GM08714 (cell line): Measurements from ENCODE around the gene SDR42E2.
"Not testable (repeated sequence)": the region's sequence is repeated elsewhere in the genome, so short reads cannot be mapped to it uniquely, and the experiment has no call there.

Experiments used
- H3K4me3 ChIP-seq: fragments of 200-500 bp; sonication (Bioruptor generic); 2 replicates; pipeline ENCODE4 v1.5.1; 2014; ENCODE audit warnings: mild to moderate bottlenecking, low read length, inconsistent platforms
- ZNF274 ChIP-seq: IDR thresholded peaks from 2 replicates; pipeline ENCODE4 v1.6.1; 2012; ENCODE audit warnings: mild to moderate bottlenecking, low read depth, low read length

The SDR42E2 gene

DNA sequence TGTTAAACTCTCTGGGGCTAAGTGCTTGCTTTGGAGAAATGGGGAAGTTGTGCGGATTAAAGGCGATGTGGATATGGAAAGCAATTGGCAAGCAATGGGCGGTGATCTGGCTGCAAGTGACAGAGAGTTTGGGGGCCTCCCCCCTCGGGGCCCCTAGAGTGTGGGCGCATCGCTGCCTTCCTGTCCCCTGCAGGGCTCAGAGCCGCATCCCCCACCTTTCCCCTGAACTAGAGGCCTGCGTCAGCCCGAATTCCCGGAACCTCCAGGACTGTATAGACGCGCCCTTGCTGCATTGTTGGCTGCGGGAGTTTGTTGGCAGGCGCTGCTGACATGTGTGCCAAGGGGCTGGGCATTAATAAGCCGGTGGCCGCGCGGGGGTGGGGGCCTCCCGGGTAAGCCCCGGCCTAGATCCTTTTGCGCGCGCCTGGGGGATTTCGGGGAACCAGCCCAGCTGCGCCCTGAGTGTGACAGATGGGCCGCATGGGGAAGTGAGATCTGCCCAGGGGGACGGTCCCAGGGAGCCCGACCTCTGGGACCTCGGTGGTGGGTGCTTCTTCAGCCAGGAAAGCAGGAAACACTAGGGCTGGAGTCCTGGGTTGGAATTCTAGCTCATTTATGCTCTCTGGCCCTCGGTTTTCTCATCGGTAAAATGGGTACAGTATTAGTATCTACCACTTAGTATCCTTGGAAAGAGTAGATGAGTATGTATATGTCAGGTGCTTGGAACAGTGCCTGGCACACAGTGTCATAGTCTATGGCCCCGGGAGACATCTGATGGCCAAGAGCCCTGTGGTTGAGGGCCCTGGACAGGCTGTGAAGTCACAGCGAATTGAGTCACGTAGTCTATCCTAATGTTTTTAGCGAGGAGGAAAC is 44.8 kb downstream of the SDR42E2 start:
- peak overlapping the region; percentile 73 for H3K4me3 ChIP-seq
- no peak for TF ChIP-seq ZNF274

- H3K4me3 ChIP-seq, result peak overlapping the region; percentile 73
- TF ChIP-seq ZNF274, result no peak
Observed at GRCh38 chr16:22207715-22208360, 45.5 kb downstream of the SDR42E2 start.

DNA sequence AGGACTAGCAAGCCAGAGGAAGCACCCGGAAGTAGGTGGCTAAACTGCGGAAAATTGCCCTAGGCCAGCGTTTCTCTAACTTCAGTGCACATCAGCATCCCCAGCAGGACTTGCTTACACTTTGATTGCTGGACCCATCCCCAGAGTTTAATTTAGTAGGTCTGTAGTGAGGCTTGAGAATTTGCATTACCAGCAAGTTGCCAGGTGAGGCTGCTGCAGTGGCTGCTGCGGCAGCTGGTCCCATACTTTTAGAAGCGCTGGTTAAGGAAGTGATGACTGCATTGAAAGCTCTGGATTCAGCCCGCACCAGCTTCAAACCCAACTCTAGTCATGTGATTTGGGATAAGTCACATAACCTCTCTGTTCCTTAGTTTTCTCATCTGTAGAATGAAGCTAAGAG is 48.0 kb downstream of the SDR42E2 start:
- H3K4me3 ChIP-seq, result no peak overlapping the region
- TF ChIP-seq ZNF274, result no peak

GRCh38 chr16:22210854-22211253 is 48.5 kb downstream of the SDR42E2 start:
- TF ChIP-seq ZNF274, result no peak
- no peak overlapping the region for H3K4me3 ChIP-seq

DNA sequence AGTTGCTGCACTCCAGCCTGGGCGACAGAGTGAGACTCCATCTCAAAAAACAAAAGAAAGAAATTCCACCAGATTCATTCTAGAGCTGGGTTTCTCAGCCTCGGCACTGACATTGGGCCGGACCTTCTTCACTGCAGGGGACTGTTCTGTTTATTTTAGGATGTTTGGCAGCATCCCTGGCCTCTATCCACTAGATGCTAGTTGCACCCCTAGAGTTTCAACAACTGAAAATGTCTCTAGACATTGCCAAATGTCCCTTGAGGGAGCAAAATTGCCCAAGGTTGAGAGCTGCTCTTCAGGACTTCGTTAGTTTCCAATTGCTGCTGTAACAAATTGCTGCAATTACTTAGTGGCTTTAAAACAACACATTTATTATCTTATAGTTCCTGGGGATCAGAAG is 50.9 kb downstream of the SDR42E2 start:
- no peak for TF ChIP-seq ZNF274
- no peak overlapping the region for H3K4me3 ChIP-seq

- TF ChIP-seq ZNF274, result no peak
- no peak overlapping the region for H3K4me3 ChIP-seq
Observed at GRCh38 chr16:22213801-22214200, 51.5 kb downstream of the SDR42E2 start.

- no peak overlapping the region for H3K4me3 ChIP-seq
- no peak for TF ChIP-seq ZNF274
Observed at GRCh38 chr16:22214402-22214801, 52.1 kb downstream of the SDR42E2 start.

DNA sequence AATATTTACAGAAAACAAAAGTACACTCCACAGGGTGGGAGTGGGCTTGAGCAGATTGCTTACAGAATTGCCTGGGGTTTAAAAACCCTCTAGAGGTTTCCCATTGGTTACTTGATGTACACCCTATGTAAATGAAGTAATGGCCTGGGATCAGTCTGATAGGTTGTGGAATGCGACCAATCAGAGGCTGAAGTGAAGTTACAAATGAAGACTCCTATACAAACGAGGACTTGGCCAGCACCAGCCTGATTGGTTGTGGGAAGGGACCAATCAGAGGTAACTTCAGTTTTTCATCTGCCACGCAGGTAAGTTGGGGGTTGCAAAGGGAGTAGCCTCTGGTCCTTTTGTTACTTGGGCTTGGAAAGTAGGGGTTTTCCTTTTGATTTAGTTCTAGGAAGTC is 52.6 kb downstream of the SDR42E2 start:
- no peak overlapping the region for H3K4me3 ChIP-seq
- no peak for TF ChIP-seq ZNF274

DNA sequence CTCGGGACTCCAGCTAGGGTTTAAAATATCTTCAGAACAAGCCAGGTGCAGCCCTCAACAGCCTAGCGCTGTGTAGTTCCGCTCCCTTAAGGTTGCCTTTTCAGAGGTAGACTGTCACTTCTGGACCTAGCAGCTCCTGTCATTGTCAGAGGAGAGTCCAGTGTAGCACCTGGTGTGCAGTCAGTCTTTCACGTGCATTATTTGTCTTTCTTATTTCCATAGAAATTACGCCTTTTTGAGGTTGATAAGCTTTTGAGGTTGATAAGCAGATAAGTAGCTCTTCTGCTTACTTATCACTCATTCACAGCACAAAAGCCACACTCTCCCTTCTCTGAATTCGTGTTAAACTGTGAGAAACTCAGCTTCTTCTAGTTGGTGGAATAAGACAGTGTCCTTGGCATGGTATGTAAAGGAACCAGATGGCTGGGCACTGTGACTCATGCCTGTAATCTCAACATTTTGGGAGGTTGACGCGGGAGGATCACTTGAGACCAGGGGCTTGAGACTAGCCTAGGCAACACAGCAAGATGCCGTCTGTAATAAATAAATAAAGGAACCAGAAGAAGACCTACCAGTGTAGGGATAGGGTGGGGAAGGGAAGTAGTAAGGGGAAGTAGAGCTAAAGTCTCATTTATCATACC is 54.0 kb downstream of the SDR42E2 start:
- no peak overlapping the region for H3K4me3 ChIP-seq
- no peak for TF ChIP-seq ZNF274

DNA sequence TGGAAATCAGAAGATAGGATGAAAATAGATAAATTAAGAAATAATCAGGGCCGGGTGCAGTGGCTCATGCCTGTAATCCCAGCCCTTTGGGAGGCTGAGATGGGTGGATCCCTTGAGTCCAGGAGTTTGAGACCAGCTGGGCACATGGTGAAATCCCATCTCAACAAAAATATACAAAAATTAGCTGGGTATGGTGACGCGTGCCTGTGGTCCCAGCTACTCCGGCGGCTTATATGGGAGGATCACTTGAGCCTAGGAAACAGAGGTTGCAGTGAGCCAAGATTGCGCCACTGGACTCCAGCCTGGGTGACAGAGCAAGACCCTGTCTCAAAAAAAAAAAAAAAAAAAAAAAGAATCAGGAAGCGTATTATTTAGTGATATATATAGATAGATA is 54.5 kb downstream of the SDR42E2 start:
- not testable (repeated sequence) for H3K4me3 ChIP-seq

- no peak for TF ChIP-seq ZNF274
- H3K4me3 ChIP-seq, result peak overlapping the region; percentile 26; the same call in 1 of the 2 replicates
Observed at GRCh38 chr16:22217890-22218730, 55.8 kb downstream of the SDR42E2 start.

DNA sequence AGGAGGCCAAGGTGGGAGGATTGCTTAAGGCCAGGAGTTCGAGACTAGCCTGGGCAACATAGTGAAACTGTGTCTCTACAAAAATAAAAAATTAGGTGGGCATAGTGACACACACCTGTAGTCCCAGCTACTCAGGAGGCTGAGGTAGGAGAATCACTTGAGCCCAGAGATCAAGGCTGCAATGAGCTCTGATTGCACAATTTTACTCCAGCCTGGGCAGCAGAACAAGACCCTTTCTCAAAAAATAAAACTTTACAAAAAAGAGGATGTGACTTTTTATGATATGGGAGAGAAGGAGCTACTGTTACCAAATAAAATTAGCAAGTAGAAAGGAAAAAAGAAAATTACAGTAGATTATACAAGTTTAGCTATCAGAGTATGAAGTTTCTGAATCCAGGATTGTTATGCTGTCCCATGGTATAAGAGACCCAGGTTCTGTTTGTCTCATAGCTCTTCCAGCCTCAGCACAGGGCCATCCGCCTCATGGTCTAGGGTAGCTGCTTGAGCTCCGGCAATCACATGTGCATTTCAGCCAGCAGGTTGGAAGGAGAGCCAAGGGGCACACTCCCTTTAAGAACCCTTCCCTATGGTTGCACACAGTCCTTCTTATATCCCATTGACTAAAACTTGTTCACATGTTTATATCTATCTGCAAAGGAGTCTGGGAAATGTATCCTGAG is 57.2 kb downstream of the SDR42E2 start:
- no peak overlapping the region for H3K4me3 ChIP-seq
- no peak for TF ChIP-seq ZNF274

DNA sequence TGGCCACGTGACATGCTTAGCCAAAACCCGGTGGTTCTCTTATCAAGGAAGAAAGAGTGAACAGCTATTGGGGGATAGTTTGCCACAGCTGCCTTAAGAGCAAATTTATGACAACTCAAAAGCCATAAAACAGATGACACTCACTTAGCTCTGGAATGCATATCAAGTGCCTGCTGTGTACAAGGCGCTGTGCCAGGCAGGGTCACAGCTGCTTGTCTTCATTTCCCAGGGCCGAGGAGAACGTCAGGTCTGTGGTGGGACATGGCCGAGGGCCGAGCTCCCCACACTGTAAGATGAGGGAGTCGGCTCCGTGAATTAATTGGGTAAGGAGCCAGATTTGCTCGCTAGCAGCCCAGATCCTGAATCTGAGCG is 57.7 kb downstream of the SDR42E2 start:
- TF ChIP-seq ZNF274, result no peak
- no peak overlapping the region for H3K4me3 ChIP-seq

- TF ChIP-seq ZNF274, result no peak
- H3K4me3 ChIP-seq, result no peak overlapping the region
Observed at GRCh38 chr16:22220714-22221113, 58.4 kb downstream of the SDR42E2 start.
